Measurements from ENCODE around the gene MST1R.

The MST1R gene

DNA sequence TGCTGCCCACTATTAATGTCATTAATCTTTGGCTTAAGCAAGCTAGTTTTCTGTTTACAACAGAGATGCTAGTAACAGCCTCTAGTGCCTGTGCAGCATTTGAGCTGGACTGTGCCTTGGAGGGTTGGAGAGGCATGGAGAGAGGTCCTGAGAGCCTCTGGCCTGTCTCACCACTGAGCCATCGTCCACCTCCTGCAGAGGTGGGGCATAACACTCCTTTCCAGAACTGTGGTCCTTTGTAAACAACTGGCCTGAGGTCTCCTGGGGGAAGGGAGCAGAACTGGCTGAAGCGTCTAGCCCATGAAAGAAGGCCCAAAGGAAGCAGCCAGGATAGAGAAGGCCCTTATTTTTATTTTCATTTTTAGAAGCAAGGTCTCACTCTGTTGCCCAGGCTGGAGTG lies 24.0 kb downstream of the MST1R start:
- DNase-seq = no peak
- no peaks in the 10 kb centered on the region for H3K36me3 ChIP-seq
- peaks cover 0 to 12% of the 10 kb centered on the region in 2 donors for H3K27me3 ChIP-seq
- H3K27ac ChIP-seq = no peak overlapping the region
- no peak overlapping the region for H3K4me3 ChIP-seq
- H3K9me3 ChIP-seq = no peaks in the 10 kb centered on the region
- TF ChIP-seq, protein P1, sequence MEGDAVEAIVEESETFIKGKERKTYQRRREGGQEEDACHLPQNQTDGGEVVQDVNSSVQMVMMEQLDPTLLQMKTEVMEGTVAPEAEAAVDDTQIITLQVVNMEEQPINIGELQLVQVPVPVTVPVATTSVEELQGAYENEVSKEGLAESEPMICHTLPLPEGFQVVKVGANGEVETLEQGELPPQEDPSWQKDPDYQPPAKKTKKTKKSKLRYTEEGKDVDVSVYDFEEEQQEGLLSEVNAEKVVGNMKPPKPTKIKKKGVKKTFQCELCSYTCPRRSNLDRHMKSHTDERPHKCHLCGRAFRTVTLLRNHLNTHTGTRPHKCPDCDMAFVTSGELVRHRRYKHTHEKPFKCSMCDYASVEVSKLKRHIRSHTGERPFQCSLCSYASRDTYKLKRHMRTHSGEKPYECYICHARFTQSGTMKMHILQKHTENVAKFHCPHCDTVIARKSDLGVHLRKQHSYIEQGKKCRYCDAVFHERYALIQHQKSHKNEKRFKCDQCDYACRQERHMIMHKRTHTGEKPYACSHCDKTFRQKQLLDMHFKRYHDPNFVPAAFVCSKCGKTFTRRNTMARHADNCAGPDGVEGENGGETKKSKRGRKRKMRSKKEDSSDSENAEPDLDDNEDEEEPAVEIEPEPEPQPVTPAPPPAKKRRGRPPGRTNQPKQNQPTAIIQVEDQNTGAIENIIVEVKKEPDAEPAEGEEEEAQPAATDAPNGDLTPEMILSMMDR (IDR thresholded peaks at IDR 0.05) = no peak
- no peaks in the 10 kb centered on the region for H3K4me1 ChIP-seq
- intact Hi-C loops (cut with DNase I; ENCODE audit: low total_unique reads) = no loop called here

DNA sequence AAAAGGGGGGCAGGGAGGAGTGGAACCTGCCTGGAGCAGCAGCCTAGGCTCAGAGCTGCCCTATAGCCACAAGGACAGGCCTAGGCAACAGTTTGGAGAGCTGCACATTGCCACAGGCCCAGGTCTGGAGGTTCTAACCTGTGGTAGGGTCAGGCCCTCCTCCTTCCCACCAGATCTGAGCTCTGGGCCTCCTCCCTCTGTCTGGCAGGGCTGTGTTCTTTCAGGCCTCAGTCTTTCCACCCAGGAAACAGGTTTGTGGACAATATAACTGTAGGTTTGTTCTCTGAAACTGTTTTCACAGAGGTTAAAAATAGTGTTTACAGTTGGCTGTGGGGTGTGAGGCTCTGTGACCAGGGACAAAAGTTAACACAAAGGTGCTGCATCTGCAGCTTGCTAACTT lies 25.0 kb downstream of the MST1R start:
- no peak for DNase-seq
- Histone ChIP-seq H3K9me3 (no peaks in the 10 kb centered on the region), H3K27me3 (peaks cover 0 to 12% of the 10 kb centered on the region in 2 donors), H3K4me1 (no peaks in the 10 kb centered on the region), H3K4me3 (no peak overlapping the region), H3K27ac (no peak overlapping the region), H3K36me3 (no peaks in the 10 kb centered on the region)
- intact Hi-C loops (cut with DNase I; ENCODE audit: low total_unique reads) = no loop called here
- TF ChIP-seq, protein P1 (IDR thresholded peaks at IDR 0.05) = no peak

DNA sequence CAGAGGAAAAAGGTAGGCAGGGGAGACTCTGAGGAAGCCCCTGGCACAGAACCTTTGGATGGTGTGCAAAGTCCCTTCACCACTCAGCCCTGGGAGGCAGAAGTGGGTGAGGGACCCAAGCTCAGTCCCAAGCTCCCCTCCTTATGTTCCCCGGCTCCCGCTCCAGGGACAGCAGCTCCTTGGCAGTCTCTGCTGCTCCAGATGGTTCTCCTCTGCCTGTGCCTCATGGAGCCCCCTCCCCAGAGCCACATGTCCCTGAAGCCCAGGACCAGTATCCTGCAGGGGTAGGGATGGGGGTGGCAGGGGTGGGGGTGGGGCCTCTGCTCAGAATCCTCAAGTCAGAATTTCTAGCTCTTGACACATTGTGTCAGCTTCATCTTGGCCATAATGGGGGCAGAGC lies 26.0 kb downstream of the MST1R start:
- intact Hi-C loops (cut with DNase I; ENCODE audit: low total_unique reads) = no loop called here
- Histone ChIP-seq H3K27me3 (peaks cover 0 to 13% of the 10 kb centered on the region in 2 donors), H3K36me3 (no peaks in the 10 kb centered on the region), H3K27ac (no peak overlapping the region), H3K4me3 (no peak overlapping the region), H3K9me3 (no peaks in the 10 kb centered on the region), H3K4me1 (no peaks in the 10 kb centered on the region)
- no peak for DNase-seq
- TF ChIP-seq, protein P1 (IDR thresholded peaks at IDR 0.05) = no peak

DNA sequence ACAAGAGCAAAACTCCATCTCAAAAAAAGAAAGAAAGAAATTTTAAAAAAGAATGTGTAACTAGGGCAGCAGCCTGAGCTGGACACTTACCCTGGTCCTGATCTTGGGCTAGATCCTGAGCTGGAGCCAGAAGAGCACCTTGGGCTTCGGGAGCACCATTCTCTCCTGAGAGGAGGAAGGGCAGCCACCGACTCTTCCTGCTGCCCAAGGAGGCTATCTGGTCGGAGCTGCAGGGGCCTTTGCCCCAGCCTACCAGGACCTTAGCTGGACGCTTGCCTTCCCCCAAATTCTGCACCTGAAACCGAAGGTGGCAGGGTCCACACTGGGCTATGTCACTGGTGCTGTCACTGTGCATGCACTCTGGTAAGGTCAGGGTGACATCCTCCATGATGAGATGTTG lies 27.1 kb downstream of the MST1R start:
- Histone ChIP-seq H3K27ac (no peak overlapping the region), H3K4me1 (no peaks in the 10 kb centered on the region), H3K36me3 (no peaks in the 10 kb centered on the region), H3K9me3 (no peaks in the 10 kb centered on the region), H3K4me3 (no peak overlapping the region), H3K27me3 (peaks cover 0 to 20% of the 10 kb centered on the region in 2 donors)
- TF ChIP-seq, protein P1 (IDR thresholded peaks at IDR 0.05) = no peak
- DNase-seq = no peak
- intact Hi-C loops (cut with DNase I; ENCODE audit: low total_unique reads) = no loop called here

DNA sequence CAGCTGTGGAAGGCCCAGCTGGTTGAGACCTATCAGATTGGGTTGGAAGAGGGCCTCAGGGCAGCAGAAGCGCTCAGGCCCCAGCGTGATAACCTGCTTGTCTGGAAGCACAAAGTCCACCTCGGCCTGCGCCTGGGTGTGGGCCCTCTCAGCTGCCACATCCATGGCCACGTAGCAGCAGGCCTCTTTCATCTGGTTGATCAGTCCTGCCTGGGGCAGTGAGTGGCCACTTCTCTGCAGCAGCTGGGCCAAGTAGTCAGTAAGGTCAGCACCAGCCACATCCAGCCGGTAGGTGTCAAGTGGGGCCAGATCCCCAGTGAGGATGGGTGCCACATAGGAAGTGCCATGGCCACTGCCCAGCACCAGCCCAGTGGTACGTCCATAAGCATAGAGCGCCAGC lies 30.1 kb downstream of the MST1R start:
- H3K27ac ChIP-seq = no peak overlapping the region
- peaks cover 0 to 15% (median 13%) of the 10 kb centered on the region in 4 donors for H3K4me1 ChIP-seq
- no peak overlapping the region for H3K4me3 ChIP-seq
- no peaks in the 10 kb centered on the region for H3K36me3 ChIP-seq
- H3K27me3 ChIP-seq = peaks cover 4 to 39% of the 10 kb centered on the region in 2 donors
- intact Hi-C loops (cut with DNase I; ENCODE audit: low total_unique reads) = no loop called here
- DNase-seq = no peak
- TF ChIP-seq, protein P1 (IDR thresholded peaks at IDR 0.05) = no peak
- no peaks in the 10 kb centered on the region for H3K9me3 ChIP-seq

DNA sequence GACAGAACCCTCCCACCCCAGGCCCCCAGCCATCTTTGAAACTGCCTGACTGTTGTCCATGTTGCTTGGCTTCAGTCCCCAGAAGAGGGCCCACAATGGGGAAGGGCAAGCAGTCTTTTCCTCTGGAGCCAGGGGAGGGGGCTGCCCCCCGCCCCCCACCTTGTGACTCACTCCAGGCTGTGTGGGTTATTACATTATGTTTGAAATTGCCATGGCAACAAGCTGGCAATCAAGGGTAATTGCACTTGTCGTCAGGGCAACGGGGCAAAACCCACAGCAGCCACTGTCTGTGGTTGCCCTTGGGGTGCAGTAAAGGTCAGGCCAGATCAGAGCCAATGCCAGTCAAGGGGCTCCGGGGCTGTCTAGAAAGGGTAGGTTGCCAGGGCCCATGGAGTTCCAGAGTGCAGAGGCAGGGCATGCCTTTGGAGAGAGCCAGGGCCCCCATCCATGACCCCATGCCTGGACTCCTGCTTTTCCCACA lies 30.8 kb downstream of the MST1R start:
- Histone ChIP-seq H3K4me1 (peaks cover 0 to 15% (median 13%) of the 10 kb centered on the region in 4 donors), H3K9me3 (no peaks in the 10 kb centered on the region), H3K27me3 (peaks cover 6 to 47% of the 10 kb centered on the region in 2 donors), H3K36me3 (no peaks in the 10 kb centered on the region), H3K4me3 (no peak overlapping the region), H3K27ac (no peak overlapping the region)
- intact Hi-C loops (cut with DNase I; ENCODE audit: low total_unique reads) = no loop called here
- DNase-seq = no peak
- TF ChIP-seq, protein P1 (IDR thresholded peaks at IDR 0.05) = no peak
